Endothelial cell of umbilical vein (primary cell): ENCODE measurements around the gene COG2.

Experiments used
- CTCF ChIP-seq, 2 donors: IDR thresholded peaks; 1 replicate in 1 of 2; 2 replicates in 1 of 2; pipeline ENCODE4 v1.5.1; 2011; ENCODE audit warnings: low read length in 2 of 2, mild to moderate bottlenecking in 2 of 2, moderate library complexity in 2 of 2, control low read depth in 1 of 2, inconsistent platforms in 1 of 2, low read depth in 1 of 2; ENCODE audit not compliant: insufficient read depth in 1 of 2; ENCODE audit errors: extremely low read depth in 1 of 2
- POLR2A ChIP-seq: IDR thresholded peaks from 2 replicates; pipeline ENCODE4 v1.6.1; 2012; ENCODE audit warnings: low read depth, mild to moderate bottlenecking, control low read depth, low read length

GRCh38 chr1:230595181-230595580 is 47.1 kb upstream of the COG2 start:
- TF ChIP-seq CTCF (IDR thresholded peaks at IDR 0.05; ENCODE audit: extremely low read depth in 1 of 2, insufficient read depth in 1 of 2, low read depth in 1 of 2, low read length in 2 of 2) (no peak), POLR2A (no peak)
